Measurements from ENCODE around the gene CDH5. TPM values are rescaled to one million over a fixed set of nuclear protein-coding genes. Genes with fewer than 3 reads are reported as not detected.

Gene CDH5
- total RNA-seq, 2 experiments from 2014 or later, result not detected

DNA sequence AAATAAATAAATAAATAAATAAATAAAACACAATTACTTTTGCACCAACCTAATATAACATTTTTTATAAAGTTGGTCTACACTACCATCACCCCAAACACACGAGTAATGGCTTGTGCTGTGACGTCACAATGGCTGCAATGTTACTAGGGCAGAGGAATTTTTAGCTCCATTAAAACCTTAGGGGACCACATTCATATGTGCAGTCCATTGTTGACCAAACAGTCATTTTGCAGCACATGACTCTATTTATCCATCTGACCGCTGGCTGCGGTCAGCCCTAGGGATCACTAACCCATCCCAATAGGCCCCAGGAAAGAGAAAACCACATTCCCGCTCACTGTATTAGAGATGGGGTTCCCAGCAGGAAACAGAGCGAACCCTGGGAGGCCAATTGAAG is 9.6 kb downstream of the CDH5 start:
- no peak overlapping the region for H3K4me2 ChIP-seq (ENCODE audit: low read length)
- TF ChIP-seq, protein P1, sequence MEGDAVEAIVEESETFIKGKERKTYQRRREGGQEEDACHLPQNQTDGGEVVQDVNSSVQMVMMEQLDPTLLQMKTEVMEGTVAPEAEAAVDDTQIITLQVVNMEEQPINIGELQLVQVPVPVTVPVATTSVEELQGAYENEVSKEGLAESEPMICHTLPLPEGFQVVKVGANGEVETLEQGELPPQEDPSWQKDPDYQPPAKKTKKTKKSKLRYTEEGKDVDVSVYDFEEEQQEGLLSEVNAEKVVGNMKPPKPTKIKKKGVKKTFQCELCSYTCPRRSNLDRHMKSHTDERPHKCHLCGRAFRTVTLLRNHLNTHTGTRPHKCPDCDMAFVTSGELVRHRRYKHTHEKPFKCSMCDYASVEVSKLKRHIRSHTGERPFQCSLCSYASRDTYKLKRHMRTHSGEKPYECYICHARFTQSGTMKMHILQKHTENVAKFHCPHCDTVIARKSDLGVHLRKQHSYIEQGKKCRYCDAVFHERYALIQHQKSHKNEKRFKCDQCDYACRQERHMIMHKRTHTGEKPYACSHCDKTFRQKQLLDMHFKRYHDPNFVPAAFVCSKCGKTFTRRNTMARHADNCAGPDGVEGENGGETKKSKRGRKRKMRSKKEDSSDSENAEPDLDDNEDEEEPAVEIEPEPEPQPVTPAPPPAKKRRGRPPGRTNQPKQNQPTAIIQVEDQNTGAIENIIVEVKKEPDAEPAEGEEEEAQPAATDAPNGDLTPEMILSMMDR (conservative IDR thresholded peaks at IDR 0.05; ENCODE audit: low read length), result no peak
- TF ChIP-seq EZH2phosphoT487 (IDR thresholded peaks at IDR 0.05; ENCODE audit: borderline replicate concordance, low read depth, low read length), result no peak
- DNase-seq (ENCODE audit: low spot score), result no peak
- H3K79me2 ChIP-seq (ENCODE audit: insufficient read depth, low read depth, low read length), result no peaks in the 10 kb centered on the region
- H3K36me3 ChIP-seq (ENCODE audit: insufficient read depth, low read length), result no peaks in the 10 kb centered on the region
- no peaks in the 10 kb centered on the region for H3K9me2 ChIP-seq (ENCODE audit: insufficient read depth, low read length)
- ChIA-PET POLR2A (no interaction called here), CTCF (ENCODE audit: unreplicated experiment) (no interaction called here)
- H2AFZ ChIP-seq (ENCODE audit: low read length), result no peak overlapping the region
- intact Hi-C loops (cut with micrococcal nuclease; ENCODE audit: unreplicated experiment), result no loop called here
- no peaks in the 10 kb centered on the region for H3K4me1 ChIP-seq (ENCODE audit: insufficient read depth, low read length, poor library complexity, severe bottlenecking)
- BruUV-seq (replicated peaks), result no TSS peak
- no peaks in the 10 kb centered on the region for H3K9me3 ChIP-seq (ENCODE audit: low read length)
- H4K20me1 ChIP-seq (ENCODE audit: insufficient read depth, low read length), result no peaks in the 10 kb centered on the region
- no peak overlapping the region for H3K4me3 ChIP-seq (ENCODE audit: low read depth, low read length, poor library complexity, severe bottlenecking)
- H3K27ac ChIP-seq (ENCODE audit: low read depth, low read length, poor library complexity, severe bottlenecking), result no peak overlapping the region

DNA sequence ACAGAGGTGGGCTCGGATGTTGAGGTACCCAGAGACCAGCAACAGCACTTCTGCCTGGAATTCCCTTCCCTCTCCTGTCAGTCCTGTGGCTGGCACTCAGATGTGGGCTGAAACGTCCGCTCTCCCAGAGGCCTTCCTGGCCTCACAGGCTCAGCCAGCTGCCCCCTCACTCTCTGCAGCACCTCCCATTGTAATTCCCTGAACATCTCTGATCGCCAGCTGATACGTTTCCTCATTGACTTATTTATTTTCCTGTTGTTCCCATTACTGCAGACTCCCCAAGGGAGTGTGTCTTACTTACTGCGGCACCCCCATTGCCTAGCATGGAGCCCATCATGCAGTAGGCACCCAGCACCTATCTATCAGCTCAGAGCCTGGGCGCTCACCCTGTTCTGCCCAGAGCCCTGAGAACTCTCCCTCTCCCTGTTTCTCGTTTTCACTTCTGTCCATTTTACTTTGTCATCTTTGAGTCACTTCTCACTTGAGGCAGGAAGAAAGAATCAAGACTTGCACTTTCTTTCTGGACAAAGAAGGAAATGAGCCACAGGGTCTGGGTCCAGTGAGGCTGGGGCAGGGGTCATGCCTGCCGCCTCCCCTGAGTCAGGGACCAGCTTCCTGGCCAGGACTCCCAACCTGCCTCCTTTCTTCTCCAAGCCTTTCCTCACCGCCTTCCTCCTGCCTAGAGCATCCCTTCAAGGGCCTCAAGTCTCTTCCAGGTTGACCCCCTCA is 10.2 kb downstream of the CDH5 start:
- Histone ChIP-seq H3K27ac (ENCODE audit: low read depth, low read length, poor library complexity, severe bottlenecking) (no peak overlapping the region), H3K36me3 (ENCODE audit: insufficient read depth, low read length) (no peaks in the 10 kb centered on the region), H3K4me3 (ENCODE audit: low read depth, low read length, poor library complexity, severe bottlenecking) (no peak overlapping the region), H3K9me2 (ENCODE audit: insufficient read depth, low read length) (no peaks in the 10 kb centered on the region), H3K4me1 (ENCODE audit: insufficient read depth, low read length, poor library complexity, severe bottlenecking) (no peaks in the 10 kb centered on the region), H3K9me3 (ENCODE audit: low read length) (no peaks in the 10 kb centered on the region), H4K20me1 (ENCODE audit: insufficient read depth, low read length) (no peaks in the 10 kb centered on the region), H2AFZ (ENCODE audit: low read length) (no peak overlapping the region), H3K79me2 (ENCODE audit: insufficient read depth, low read depth, low read length) (no peaks in the 10 kb centered on the region), H3K4me2 (ENCODE audit: low read length) (no peak overlapping the region)
- DNase-seq (ENCODE audit: low spot score), result no peak
- ChIA-PET CTCF (ENCODE audit: unreplicated experiment) (no interaction called here), POLR2A (no interaction called here)
- no TSS peak for BruUV-seq (replicated peaks)
- intact Hi-C loops (cut with micrococcal nuclease; ENCODE audit: unreplicated experiment), result no loop called here
- no peak for TF ChIP-seq EZH2phosphoT487 (IDR thresholded peaks at IDR 0.05; ENCODE audit: borderline replicate concordance, low read depth, low read length)
- TF ChIP-seq, protein P1 (conservative IDR thresholded peaks at IDR 0.05; ENCODE audit: low read length), result no peak

DNA sequence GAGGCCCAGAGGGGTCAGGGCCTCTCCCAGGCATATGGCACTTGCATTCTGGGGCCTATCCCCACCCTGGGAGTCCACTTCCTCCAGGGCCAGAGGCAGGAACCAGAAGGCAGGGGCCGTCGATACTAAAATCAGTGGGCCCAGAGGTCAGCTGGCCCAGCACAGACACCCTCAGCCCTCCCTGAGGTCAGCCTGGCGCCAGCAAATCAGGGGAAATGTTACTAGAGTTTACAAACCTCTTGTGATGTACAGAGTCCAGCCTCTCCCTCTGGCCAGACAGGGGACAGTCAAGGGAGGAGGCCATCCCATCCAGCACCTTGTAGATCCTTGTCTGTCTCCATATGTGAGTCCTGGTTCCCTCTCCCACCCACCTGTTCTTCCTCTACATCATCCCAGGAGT is 10.8 kb downstream of the CDH5 start:
- no peak for DNase-seq (ENCODE audit: low spot score)
- Histone ChIP-seq H3K4me3 (ENCODE audit: low read depth, low read length, poor library complexity, severe bottlenecking) (no peak overlapping the region), H2AFZ (ENCODE audit: low read length) (no peak overlapping the region), H3K36me3 (ENCODE audit: insufficient read depth, low read length) (no peaks in the 10 kb centered on the region), H3K9me2 (ENCODE audit: insufficient read depth, low read length) (no peaks in the 10 kb centered on the region), H4K20me1 (ENCODE audit: insufficient read depth, low read length) (no peaks in the 10 kb centered on the region), H3K27ac (ENCODE audit: low read depth, low read length, poor library complexity, severe bottlenecking) (no peak overlapping the region), H3K4me1 (ENCODE audit: insufficient read depth, low read length, poor library complexity, severe bottlenecking) (no peaks in the 10 kb centered on the region), H3K79me2 (ENCODE audit: insufficient read depth, low read depth, low read length) (no peaks in the 10 kb centered on the region), H3K9me3 (ENCODE audit: low read length) (no peaks in the 10 kb centered on the region), H3K4me2 (ENCODE audit: low read length) (no peak overlapping the region)
- POLR2A ChIA-PET, result no interaction called here
- no peak for TF ChIP-seq EZH2phosphoT487 (IDR thresholded peaks at IDR 0.05; ENCODE audit: borderline replicate concordance, low read depth, low read length)
- TF ChIP-seq, protein P1 (conservative IDR thresholded peaks at IDR 0.05; ENCODE audit: low read length), result no peak
- intact Hi-C loops (cut with micrococcal nuclease; ENCODE audit: unreplicated experiment), result no loop called here
- CTCF ChIA-PET (ENCODE audit: unreplicated experiment), result no interaction called here
- no TSS peak for BruUV-seq (replicated peaks)
